Urothelium cell line (cell line): ENCODE results near the gene C18orf63.

ENCODE experiments used
- DNase-seq: peaks from one replicate; pipeline ENCODE4 v3.0.0; 2011; ENCODE audit warnings: low spot score, mixed read lengths
- FAIRE-seq: peaks from 2 replicates; lab custom pipeline; 2011; peaks lifted over from hg19 to GRCh38; lab: Jason Lieb, UNC

C18orf63 gene

GRCh38 chr18:74402806-74403433, 87.3 kb downstream of the C18orf63 start:
- FAIRE-seq: no peak
- no peak for DNase-seq

DNA sequence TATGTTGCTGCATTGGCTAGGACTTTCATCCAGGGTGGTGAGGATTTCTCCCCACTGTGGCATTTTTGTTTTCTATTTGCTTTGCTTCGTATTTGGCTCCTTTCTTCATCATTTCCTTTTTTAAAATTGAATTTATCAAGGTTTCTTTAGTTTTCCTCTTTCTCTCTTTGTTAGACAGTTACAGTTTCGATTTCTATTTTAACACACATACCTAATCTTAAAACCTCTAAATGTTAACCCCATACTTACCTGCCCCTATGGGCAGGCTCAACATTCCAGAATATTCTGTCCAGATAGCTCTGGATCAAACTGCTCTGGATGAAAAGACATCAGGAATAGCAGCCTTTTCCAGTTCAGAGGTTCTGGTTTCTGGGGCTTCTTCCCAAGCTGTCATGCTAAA, 92.2 kb downstream of the C18orf63 start:
- FAIRE-seq (no peak), DNase-seq (no peak)
